GM12873 (cell line): ENCODE measurements around the gene L3HYPDH.

ENCODE experiments used
- TF ChIP-seq, protein P1 (sequence below): IDR thresholded peaks from 2 replicates; pipeline ENCODE4 v1.5.1; 2012; ENCODE audit warnings: low read depth, mild to moderate bottlenecking, moderate library complexity, low read length, control low read depth; ENCODE audit not compliant: insufficient read depth; ENCODE audit errors: missing control alignments

The L3HYPDH gene

DNA sequence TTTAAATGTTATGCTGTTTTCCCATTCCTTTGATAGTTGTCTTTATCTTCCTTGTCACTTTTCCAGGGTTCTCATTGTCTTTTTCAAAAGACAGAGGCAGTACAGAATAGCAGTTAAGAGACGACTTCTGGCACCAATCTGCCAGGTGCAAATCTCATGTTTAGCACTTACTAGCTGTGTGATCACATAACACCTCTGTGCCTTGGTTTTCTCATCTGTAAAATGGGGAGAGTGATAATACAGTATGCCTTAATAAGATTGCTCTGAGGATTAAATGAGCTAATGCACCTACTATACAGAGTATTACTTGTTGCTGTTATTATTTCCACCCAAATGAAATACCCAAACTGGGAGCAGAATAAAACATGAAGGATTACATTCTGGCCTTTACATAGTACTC lies 23.8 kb downstream of the L3HYPDH start:
- TF ChIP-seq, protein P1, sequence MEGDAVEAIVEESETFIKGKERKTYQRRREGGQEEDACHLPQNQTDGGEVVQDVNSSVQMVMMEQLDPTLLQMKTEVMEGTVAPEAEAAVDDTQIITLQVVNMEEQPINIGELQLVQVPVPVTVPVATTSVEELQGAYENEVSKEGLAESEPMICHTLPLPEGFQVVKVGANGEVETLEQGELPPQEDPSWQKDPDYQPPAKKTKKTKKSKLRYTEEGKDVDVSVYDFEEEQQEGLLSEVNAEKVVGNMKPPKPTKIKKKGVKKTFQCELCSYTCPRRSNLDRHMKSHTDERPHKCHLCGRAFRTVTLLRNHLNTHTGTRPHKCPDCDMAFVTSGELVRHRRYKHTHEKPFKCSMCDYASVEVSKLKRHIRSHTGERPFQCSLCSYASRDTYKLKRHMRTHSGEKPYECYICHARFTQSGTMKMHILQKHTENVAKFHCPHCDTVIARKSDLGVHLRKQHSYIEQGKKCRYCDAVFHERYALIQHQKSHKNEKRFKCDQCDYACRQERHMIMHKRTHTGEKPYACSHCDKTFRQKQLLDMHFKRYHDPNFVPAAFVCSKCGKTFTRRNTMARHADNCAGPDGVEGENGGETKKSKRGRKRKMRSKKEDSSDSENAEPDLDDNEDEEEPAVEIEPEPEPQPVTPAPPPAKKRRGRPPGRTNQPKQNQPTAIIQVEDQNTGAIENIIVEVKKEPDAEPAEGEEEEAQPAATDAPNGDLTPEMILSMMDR: no peak

DNA sequence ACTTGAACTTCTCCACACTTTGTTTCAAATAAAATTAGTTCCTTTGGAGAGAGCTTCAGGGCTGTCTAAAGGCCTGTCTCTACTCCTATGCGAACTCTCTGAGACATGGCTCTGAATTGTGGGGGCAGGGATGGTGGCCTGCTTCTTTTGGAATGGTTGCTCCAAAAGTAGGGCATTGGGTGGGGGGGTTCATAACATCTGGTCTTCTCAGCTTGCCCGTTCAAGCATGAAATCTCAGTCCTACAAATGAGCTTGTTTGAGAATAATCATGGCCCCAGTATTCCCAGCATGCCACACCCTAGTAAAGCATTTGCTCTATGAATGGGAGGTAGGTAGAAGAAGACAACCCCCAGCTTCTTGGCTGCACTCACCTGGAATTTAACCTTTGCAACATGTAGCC lies 25.7 kb downstream of the L3HYPDH start:
- TF ChIP-seq, protein P1: no peak

DNA sequence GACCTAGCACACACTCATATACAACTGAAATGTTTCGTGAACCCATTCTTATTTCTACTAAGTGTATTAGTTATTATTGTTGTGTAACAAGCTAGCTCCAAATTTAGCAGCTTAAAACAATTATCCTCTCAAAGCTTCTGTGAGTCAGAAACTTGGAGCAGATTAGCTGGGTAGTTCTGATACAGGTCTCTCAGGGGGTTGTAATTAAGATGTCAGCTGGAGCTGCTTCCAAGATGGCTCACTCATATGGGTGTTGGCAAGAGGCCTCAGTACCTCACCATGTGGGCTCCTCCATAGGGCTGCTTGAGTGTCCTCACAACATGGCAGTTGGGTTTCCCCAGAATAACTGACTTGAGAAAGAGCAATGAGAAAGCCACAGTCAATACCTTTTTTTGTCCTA lies 28.8 kb downstream of the L3HYPDH start:
- TF ChIP-seq, protein P1: no peak

DNA sequence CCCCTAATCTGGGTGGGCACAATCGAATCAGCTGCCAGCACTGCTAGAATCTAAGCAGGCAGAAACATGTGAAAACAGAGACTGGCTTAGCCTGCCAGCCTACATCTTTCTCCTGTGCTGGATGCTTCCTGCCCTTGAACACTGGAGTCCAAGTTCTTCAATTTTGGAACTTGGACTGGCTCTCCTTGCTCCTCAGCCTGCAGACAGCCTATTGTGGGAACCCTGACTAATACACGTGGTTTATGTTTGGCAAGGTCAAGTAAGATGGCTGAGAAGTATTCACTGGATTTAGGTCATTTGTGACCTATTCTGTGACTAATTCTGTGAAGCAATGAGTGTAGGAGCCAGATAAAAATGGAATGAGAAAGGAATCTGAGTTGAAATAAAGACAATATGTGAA lies 30.1 kb downstream of the L3HYPDH start:
- TF ChIP-seq, protein P1: no peak

DNA sequence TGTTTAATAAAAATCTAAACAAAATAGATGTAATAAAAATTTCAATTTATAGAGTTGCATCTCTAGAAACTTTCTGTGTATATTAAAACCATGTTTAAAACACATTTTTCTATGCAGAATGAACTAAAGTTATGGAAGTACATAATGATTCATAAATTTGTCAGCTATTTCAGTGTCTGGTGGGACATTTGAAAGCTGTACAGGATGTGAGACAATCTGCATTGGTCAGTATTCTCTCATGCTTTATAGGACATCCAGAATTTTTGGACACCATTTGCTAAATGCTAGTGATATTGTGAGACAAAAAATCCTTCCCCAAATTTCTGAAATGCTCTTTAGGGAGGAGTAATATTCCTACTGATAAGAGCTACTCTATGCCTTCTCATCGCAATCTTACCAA lies 32.4 kb downstream of the L3HYPDH start:
- TF ChIP-seq, protein P1: no peak

GRCh38 chr14:59450716-59451115 lies 33.5 kb downstream of the L3HYPDH start:
- TF ChIP-seq, protein P1: no peak

GRCh38 chr14:59439256-59439965 lies 44.8 kb downstream of the L3HYPDH start:
- TF ChIP-seq, protein P1: no peak

DNA sequence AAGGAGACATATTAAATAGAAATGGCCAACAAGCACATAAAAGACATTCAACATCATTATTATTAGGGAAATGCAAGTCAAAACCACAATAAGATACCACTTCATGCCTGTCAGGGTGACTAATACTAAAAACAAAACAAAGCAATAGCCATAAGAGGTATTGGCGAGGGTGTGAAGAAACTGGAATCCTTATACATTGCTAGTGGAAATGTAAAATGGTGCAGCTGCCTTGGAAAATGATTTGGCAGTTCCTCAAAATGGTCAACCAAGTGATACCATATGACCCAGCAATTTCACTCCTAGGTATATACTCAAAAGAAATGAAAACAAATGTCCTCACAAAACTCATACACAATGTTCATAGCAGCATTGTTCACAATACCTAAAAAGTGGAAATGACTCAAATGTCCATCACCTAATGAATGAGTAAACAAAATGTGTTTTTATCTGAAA lies 46.0 kb downstream of the L3HYPDH start:
- TF ChIP-seq, protein P1: no peak
